ENCODE data around the gene AQP2. TPM values are rescaled to one million over a fixed set of nuclear protein-coding genes. Genes with fewer than 3 reads are reported as not detected.

The AQP2 gene
- total RNA-seq, 1 donor: not detected

GRCh38 chr12:49949866-49950265 lies 671 bp upstream of the AQP2 start:
- DNase-seq (ENCODE audit: low read depth): no peak
- TF ChIP-seq CTCF (IDR thresholded peaks at IDR 0.05; ENCODE audit: insufficient read depth, low read length): no peak
- no peak overlapping the region for H3K4me3 ChIP-seq (ENCODE audit: low read depth, low read length)

GRCh38 chr12:49951411-49952240 lies 1.1 kb downstream of the AQP2 start:
- no peak for TF ChIP-seq CTCF (IDR thresholded peaks at IDR 0.05; ENCODE audit: insufficient read depth, low read length)
- H3K4me3 ChIP-seq (ENCODE audit: low read depth, low read length): no peak overlapping the region
- DNase-seq (ENCODE audit: low read depth): no peak

GRCh38 chr12:49952391-49953055 lies 2.0 kb downstream of the AQP2 start:
- no peak for DNase-seq (ENCODE audit: low read depth)
- no peak for TF ChIP-seq CTCF (IDR thresholded peaks at IDR 0.05; ENCODE audit: insufficient read depth, low read length)
- no peak overlapping the region for H3K4me3 ChIP-seq (ENCODE audit: low read depth, low read length)

- H3K4me3 ChIP-seq (ENCODE audit: low read depth, low read length): no peak overlapping the region
- DNase-seq (ENCODE audit: low read depth): no peak
- TF ChIP-seq CTCF (IDR thresholded peaks at IDR 0.05; ENCODE audit: insufficient read depth, low read length): no peak
These were observed 2.6 kb downstream of the AQP2 start for GRCh38 chr12:49953151-49953550.

GRCh38 chr12:49953961-49954846 lies 3.7 kb downstream of the AQP2 start:
- TF ChIP-seq CTCF (IDR thresholded peaks at IDR 0.05; ENCODE audit: insufficient read depth, low read length): no peak
- DNase-seq (ENCODE audit: low read depth): no peak
- H3K4me3 ChIP-seq (ENCODE audit: low read depth, low read length): no peak overlapping the region

Measured in fibroblast of the aortic adventitia (primary cell).